Kidney capillary endothelial cell (primary cell): Measurements from ENCODE around the gene C1orf122.
A peak's percentile ranks its signal among the peaks of the same experiment; 100 is the strongest.

ENCODE experiments used
- DNase-seq: peaks from one replicate; pipeline ENCODE4 v3.0.0-alpha.2; 2018; ENCODE audit warnings: low spot score

The C1orf122 gene

GRCh38 chr1:37802439-37802838 is 5.2 kb upstream of the C1orf122 start:
- no peak for DNase-seq

- peak; percentile 12 for DNase-seq
Measured at GRCh38 chr1:37807220-37807554, 403 bp upstream of the C1orf122 start.

- DNase-seq = peak; percentile 75
Measured at GRCh38 chr1:37808369-37809319, 1.1 kb downstream of the C1orf122 start.

GRCh38 chr1:37809942-37810341 is 2.4 kb downstream of the C1orf122 start:
- DNase-seq = no peak

- DNase-seq = peak; percentile 84
Measured at GRCh38 chr1:37811027-37811655, 3.6 kb downstream of the C1orf122 start.

- no peak for DNase-seq
Measured at GRCh38 chr1:37813529-37814145, 6.0 kb downstream of the C1orf122 start.

- no peak for DNase-seq
Measured at GRCh38 chr1:37814252-37814651, 6.7 kb downstream of the C1orf122 start.

- DNase-seq = no peak
Measured at GRCh38 chr1:37817481-37817880, 9.9 kb downstream of the C1orf122 start.

- DNase-seq = no peak
Measured at GRCh38 chr1:37821481-37821880, 13.9 kb downstream of the C1orf122 start.

- DNase-seq = no peak
Measured at GRCh38 chr1:37822906-37823815, 15.6 kb downstream of the C1orf122 start.

- no peak for DNase-seq
Measured at GRCh38 chr1:37824001-37824400, 16.4 kb downstream of the C1orf122 start.

- DNase-seq = no peak
Measured at GRCh38 chr1:37825506-37825905, 17.9 kb downstream of the C1orf122 start.

GRCh38 chr1:37828410-37829074 is 21.0 kb downstream of the C1orf122 start:
- no peak for DNase-seq

- DNase-seq = no peak
Measured at GRCh38 chr1:37831109-37831508, 23.5 kb downstream of the C1orf122 start.

GRCh38 chr1:37831809-37832208 is 24.2 kb downstream of the C1orf122 start:
- DNase-seq = no peak

- no peak for DNase-seq
Measured at GRCh38 chr1:37836788-37837187, 29.2 kb downstream of the C1orf122 start.

GRCh38 chr1:37839676-37840075 is 32.1 kb downstream of the C1orf122 start:
- no peak for DNase-seq

- DNase-seq = no peak
Measured at GRCh38 chr1:37840711-37841110, 33.1 kb downstream of the C1orf122 start.

GRCh38 chr1:37841652-37842051 is 34.1 kb downstream of the C1orf122 start:
- DNase-seq = no peak

GRCh38 chr1:37844536-37844935 is 36.9 kb downstream of the C1orf122 start:
- DNase-seq = no peak

GRCh38 chr1:37845049-37845646 is 37.6 kb downstream of the C1orf122 start:
- no peak for DNase-seq
